HPDE6-E6E7 (cell line): ENCODE measurements around the gene LAMA4.

Source experiments
- DNase-seq: peaks from one replicate; pipeline ENCODE4 v3.0.0; 2011; ENCODE audit warnings: missing footprints; ENCODE audit errors: extremely low spot score

Gene LAMA4

GRCh38 chr6:112279031-112279935, 24.9 kb upstream of the LAMA4 start:
- DNase-seq, result no peak

GRCh38 chr6:112275365-112275764, 21.0 kb upstream of the LAMA4 start:
- no peak for DNase-seq

- DNase-seq, result no peak
These were observed 20.4 kb upstream of the LAMA4 start for GRCh38 chr6:112274774-112275173.

GRCh38 chr6:112272799-112273198, 18.4 kb upstream of the LAMA4 start:
- DNase-seq, result no peak

- no peak for DNase-seq
These were observed 16.4 kb upstream of the LAMA4 start for GRCh38 chr6:112270756-112271155.

GRCh38 chr6:112269979-112270566, 15.7 kb upstream of the LAMA4 start:
- no peak for DNase-seq

- DNase-seq, result no peak
These were observed 14.7 kb upstream of the LAMA4 start for GRCh38 chr6:112269114-112269513.

GRCh38 chr6:112268654-112269053, 14.3 kb upstream of the LAMA4 start:
- DNase-seq, result no peak

GRCh38 chr6:112268019-112268418, 13.7 kb upstream of the LAMA4 start:
- no peak for DNase-seq

GRCh38 chr6:112266331-112266730, 12.0 kb upstream of the LAMA4 start:
- no peak for DNase-seq

GRCh38 chr6:112259337-112259675, 4.9 kb upstream of the LAMA4 start:
- no peak for DNase-seq

- no peak for DNase-seq
These were observed 4.4 kb upstream of the LAMA4 start for GRCh38 chr6:112258642-112259336.

- no peak for DNase-seq
These were observed 3.0 kb upstream of the LAMA4 start for GRCh38 chr6:112257178-112257855.

GRCh38 chr6:112254921-112255320, 554 bp upstream of the LAMA4 start:
- DNase-seq, result no peak

GRCh38 chr6:112253498-112253840, 898 bp downstream of the LAMA4 start:
- no peak for DNase-seq

GRCh38 chr6:112252571-112253497, 1.5 kb downstream of the LAMA4 start:
- DNase-seq, result no peak

GRCh38 chr6:112251171-112251875, 3.0 kb downstream of the LAMA4 start:
- no peak for DNase-seq

- DNase-seq, result no peak
These were observed 4.9 kb downstream of the LAMA4 start for GRCh38 chr6:112249489-112249888.

- no peak for DNase-seq
These were observed 7.1 kb downstream of the LAMA4 start for GRCh38 chr6:112247275-112247674.

GRCh38 chr6:112245511-112246203, 8.7 kb downstream of the LAMA4 start:
- DNase-seq, result no peak
